Mesothelial cell of epicardium (in vitro differentiated cells): ENCODE measurements around the gene SLC41A3. TPM values are rescaled to one million over a fixed set of nuclear protein-coding genes. Genes with fewer than 3 reads are reported as not detected.
A peak's percentile ranks its signal among the peaks of the same experiment; 100 is the strongest.
"Not testable (repeated sequence)": the region's sequence is repeated elsewhere in the genome, so short reads cannot be mapped to it uniquely, and the experiment has no call there.

Source experiments
- DNase-seq, 2 experiments: peaks; one replicate each; pipeline ENCODE4 v3.0.0; 2021; ENCODE audit warnings: low spot score in 2 of 2; ENCODE audit not compliant: unreplicated experiment in 2 of 2
- H3K27ac Mint-ChIP-seq: 2 replicates; pipeline ENCODE4 v1.8.0; 2021; ENCODE audit warnings: mixed read lengths
- H3K27me3 Mint-ChIP-seq: 2 replicates; pipeline ENCODE4 v1.8.0; 2021; ENCODE audit warnings: low read depth, mixed read lengths
- H3K36me3 Mint-ChIP-seq: 2 replicates; pipeline ENCODE4 v1.8.0; 2021; ENCODE audit warnings: mixed read lengths
- H3K4me1 Mint-ChIP-seq: 2 replicates; pipeline ENCODE4 v1.8.0; 2021; ENCODE audit warnings: mixed read lengths
- H3K4me3 Mint-ChIP-seq: 2 replicates; pipeline ENCODE4 v1.8.0; 2021; ENCODE audit warnings: mild to moderate bottlenecking, moderate library complexity, mixed read lengths
- H3K9me3 Mint-ChIP-seq: 2 replicates; pipeline ENCODE4 v1.8.0; 2021; ENCODE audit warnings: mixed read lengths
- total RNA-seq: library from RNA; stranded (reverse); gene quantifications from 3 replicates; pipeline ENCODE4 v1.2.1, GENCODE V29; 2021
- TF ChIP-seq, protein P1 (sequence below): fragments of 200-600 bp; sonication (generic); IDR thresholded peaks from one replicate; pipeline ENCODE4 v1.5.0; 2021; ENCODE audit warnings: antibody characterized with exemption; ENCODE audit not compliant: unreplicated experiment

Gene SLC41A3
- total RNA-seq, 1 donor from 2014 or later, result 58.7 TPM

DNA sequence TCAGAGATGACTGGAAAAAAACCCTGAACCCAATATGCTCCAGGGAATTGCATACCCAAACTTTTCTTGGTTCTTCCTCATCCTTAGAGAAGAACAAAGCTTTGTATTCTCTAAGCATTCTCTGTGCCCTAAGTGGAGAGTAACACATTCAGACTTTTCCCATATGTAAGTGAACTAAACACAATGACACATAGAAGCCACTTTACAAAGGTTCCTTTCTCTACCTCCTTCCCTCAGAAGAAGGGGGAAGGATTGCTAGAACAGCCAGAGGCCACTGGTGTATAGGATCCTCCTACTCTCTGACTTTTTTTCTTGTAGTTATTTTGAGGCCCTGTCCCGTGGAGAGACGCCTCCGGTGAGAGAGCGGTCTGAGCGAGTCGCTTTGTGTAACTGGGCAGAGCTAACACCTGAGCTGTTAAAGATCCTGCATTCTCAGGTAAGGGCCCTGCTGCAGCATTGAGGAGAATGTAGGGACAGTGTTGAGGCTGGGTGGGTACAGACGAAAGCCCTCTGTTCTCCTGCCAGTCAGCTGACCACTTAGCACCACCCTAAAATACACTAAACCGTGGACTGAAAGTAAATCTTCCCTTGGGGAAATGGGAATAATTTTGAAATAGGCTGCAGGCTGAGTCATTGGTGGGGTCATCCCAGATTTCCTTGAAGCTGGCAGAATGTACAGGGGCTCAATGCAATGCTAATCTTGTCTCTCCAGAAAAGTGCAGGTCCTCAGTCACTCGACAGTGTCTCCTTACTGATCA is 108.5 kb downstream of the SLC41A3 start:
- not testable (repeated sequence) for H3K9me3 Mint-ChIP-seq, H3K36me3 Mint-ChIP-seq, H3K27ac Mint-ChIP-seq, H3K4me3 Mint-ChIP-seq, DNase-seq
- Mint-ChIP-seq H3K27me3 (peaks cover 24% of the 10 kb centered on the region), H3K4me1 (peaks cover 20% of the 10 kb centered on the region)

DNA sequence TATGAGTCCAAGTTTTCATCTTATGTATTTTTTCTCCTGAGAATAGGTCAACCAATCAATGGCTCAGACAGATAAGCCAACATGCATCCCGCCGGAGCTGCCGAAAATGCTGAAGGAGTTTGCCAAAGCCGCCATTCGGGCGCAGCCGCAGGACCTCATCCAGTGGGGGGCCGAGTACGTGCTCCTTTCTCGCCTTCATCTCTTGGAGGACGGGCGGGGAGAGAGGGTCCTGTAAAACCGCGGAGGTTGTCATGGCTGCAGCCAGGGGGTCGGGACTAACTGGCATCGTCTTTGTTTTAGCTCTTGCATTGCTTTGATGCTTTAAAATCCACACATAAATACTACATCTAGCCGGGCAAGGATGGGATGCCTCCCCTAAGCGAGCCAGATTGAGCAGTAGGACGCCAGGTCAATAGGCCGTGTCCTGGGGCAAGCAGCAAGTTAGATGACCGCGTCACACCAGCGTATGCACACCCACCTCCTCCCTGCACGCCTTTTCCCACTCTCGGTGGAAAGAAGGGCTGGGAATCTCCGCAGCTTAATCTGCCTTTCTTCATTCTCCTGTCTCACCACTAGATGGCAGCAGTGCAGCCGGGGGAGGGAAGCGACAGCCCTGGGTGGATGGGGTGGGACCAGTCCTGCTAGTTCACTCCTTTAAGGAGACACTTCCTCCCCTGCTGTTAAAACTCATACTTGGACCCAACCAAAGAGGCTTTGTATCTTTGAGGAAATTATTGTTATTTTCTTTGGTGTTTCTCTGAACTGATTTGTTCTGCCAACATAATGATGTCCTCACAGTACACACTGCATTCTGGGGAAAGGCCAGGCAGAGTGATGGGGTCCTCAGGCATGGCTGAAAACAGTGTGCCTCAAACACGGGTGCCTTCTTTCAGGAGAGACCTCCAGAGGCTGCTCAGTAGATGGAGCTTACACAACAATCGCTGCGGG is 111.7 kb downstream of the SLC41A3 start:
- not testable (repeated sequence) for H3K27ac Mint-ChIP-seq, H3K4me1 Mint-ChIP-seq, H3K36me3 Mint-ChIP-seq, H3K9me3 Mint-ChIP-seq, DNase-seq
- H3K4me3 Mint-ChIP-seq, result peak overlapping the region; percentile 65
- TF ChIP-seq, protein P1, sequence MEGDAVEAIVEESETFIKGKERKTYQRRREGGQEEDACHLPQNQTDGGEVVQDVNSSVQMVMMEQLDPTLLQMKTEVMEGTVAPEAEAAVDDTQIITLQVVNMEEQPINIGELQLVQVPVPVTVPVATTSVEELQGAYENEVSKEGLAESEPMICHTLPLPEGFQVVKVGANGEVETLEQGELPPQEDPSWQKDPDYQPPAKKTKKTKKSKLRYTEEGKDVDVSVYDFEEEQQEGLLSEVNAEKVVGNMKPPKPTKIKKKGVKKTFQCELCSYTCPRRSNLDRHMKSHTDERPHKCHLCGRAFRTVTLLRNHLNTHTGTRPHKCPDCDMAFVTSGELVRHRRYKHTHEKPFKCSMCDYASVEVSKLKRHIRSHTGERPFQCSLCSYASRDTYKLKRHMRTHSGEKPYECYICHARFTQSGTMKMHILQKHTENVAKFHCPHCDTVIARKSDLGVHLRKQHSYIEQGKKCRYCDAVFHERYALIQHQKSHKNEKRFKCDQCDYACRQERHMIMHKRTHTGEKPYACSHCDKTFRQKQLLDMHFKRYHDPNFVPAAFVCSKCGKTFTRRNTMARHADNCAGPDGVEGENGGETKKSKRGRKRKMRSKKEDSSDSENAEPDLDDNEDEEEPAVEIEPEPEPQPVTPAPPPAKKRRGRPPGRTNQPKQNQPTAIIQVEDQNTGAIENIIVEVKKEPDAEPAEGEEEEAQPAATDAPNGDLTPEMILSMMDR, result peak; percentile 73
- H3K27me3 Mint-ChIP-seq, result peaks cover 37% of the 10 kb centered on the region

DNA sequence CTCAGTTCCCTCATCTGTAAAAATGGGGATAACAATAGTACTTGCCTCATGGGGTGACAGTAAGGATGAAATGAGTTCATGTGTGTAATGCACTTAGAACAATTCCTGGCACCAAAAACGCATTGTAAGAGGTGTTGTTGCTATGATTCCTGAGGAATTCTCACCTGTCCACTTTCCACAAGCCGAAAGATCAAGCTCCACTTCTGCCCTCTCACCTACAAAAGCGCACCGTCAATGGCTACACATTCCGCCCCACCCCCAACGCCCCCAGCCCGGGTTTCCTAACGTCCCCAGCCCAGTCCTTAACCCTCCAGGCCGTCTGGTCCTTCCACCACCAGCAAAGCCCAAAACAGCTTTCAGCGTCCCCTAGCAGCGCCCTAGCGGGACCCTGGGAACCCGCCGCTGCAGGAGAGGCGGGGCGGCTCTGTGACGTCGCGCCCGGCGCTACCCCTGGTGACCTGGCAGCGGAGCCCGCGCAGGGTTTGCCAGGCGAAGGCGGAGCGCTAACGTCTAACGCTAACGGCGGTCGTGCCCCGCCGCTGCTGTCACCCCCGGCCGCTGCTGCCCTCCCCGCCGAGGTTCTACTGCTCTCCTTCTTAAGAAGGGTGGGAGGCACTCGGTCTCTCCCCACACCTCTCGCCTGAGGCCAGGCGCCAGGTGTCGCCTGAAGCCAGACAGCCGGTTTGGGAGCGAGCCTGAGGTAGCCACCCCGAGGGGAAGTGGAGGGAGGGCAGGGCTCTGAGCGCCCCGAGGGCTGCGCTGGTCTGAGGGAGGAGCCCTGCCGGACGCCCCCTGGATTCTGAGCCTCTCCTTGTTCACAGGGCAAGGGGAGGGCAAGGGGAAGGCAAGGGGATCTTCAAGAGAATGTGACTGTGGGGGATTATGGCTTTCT is 115.0 kb downstream of the SLC41A3 start, which contains the start of gene ROPN1B:
TSS of gene ROPN1B (plus strand) at position 478 of the 892 bp plus-strand sequence. CDS start 2,877 bp downstream, outside the sequence.
- H3K4me1 Mint-ChIP-seq, H3K27ac Mint-ChIP-seq, DNase-seq, H3K36me3 Mint-ChIP-seq, H3K9me3 Mint-ChIP-seq: not testable (repeated sequence)
- Mint-ChIP-seq H3K4me3 (peak within 1 kb of the TSS; percentile 36), H3K27me3 (peaks cover 36% of the 10 kb centered on the region)

DNA sequence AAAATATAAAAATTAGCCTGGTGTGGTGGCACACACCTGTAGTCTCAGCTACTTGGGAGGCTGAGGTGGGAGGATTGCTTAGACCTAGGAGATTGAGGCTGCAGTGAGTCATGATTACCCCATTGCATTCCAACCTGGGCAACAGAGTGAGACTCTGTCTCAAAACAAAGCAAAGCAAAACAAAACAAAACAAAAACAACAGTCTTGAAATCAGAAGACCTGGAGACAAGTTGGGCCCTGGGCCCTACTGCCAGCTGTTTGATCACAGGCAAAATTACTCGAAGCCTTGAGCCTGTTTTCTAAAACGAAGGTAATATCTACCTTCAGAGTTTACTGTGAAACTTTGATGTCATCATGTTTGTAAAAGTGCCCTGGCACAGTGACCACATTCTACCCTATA is 115.8 kb downstream of the SLC41A3 start:
- H3K27ac Mint-ChIP-seq, H3K4me1 Mint-ChIP-seq, H3K4me3 Mint-ChIP-seq, H3K36me3 Mint-ChIP-seq, H3K9me3 Mint-ChIP-seq, DNase-seq: not testable (repeated sequence)
- H3K27me3 Mint-ChIP-seq, result peaks cover 34% of the 10 kb centered on the region

DNA sequence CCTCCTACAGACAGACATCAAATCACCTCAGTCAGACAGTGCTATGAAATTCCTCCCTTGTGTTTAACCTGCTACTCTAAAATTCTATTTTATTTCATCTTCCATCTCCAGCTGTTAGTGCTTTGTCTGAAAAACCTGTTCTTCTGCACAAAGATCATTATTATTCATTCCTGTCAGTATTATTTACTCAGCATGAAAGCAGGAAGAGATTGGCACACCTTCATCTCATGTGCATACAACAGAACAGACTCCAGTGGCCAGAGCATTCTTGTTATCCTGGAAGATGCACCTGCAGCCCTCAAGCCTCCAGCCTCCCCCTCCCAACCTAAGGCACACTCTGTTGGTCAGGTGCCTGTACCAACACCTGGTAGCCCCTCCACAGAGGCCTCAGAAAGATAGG is 116.8 kb downstream of the SLC41A3 start:
- no peak overlapping the region for H3K27ac Mint-ChIP-seq
- TF ChIP-seq, protein P1, result no peak
- no peak overlapping the region for H3K4me3 Mint-ChIP-seq
- no peaks in the 10 kb centered on the region for H3K36me3 Mint-ChIP-seq
- H3K27me3 Mint-ChIP-seq, result peaks cover 30% of the 10 kb centered on the region
- H3K4me1 Mint-ChIP-seq, result peaks cover 4% of the 10 kb centered on the region
- DNase-seq, result no peak
- no peaks in the 10 kb centered on the region for H3K9me3 Mint-ChIP-seq

DNA sequence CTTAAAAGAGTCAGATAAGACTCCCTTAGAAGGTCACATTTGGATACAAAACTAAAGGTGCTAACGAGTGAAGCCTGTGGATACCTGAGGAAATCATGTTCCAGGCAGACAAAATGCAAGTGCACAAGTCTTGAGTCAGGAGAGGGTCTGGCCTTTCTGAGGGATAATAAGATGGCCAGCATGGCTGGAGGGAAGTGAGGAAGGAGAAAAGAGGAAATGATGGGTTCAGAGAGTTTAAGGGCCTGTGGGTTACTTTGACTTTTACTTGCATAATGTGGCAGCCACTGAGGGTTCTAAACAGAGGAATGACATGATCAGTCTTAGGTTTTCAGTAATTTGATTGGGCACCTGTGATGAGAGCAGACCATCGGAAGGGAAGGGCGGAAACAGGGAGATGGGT is 118.4 kb downstream of the SLC41A3 start:
- Mint-ChIP-seq H3K27me3 (peaks cover 14% of the 10 kb centered on the region), H3K36me3 (no peaks in the 10 kb centered on the region), H3K27ac (no peak overlapping the region), H3K9me3 (no peaks in the 10 kb centered on the region), H3K4me3 (no peak overlapping the region), H3K4me1 (no peaks in the 10 kb centered on the region)
- DNase-seq, result no peak
- TF ChIP-seq, protein P1, result no peak

DNA sequence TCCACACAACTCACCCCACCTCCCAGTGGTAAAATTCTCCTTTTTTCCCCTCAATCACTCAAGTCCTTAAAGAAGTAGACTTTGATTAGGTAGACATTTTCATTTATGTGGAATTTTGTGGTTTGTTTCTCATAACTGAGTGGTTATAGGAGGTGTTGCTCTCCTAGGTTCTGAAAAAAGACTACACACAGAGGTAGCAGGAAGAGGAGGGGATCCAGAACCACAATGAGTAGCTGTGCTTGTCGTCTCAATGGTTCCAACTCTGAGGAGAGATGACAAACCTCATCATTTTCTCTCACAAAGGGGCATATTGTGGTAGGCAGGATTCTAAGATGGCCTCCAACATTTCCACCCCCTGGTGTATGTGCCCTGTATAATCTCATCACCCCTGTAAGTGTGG is 120.1 kb downstream of the SLC41A3 start:
- H3K27me3 Mint-ChIP-seq, result peaks cover 11% of the 10 kb centered on the region
- not testable (repeated sequence) for H3K9me3 Mint-ChIP-seq, H3K27ac Mint-ChIP-seq, H3K4me1 Mint-ChIP-seq, DNase-seq, H3K36me3 Mint-ChIP-seq, H3K4me3 Mint-ChIP-seq
